ENCODE measurements around the gene EIF3L.

The EIF3L gene

DNA sequence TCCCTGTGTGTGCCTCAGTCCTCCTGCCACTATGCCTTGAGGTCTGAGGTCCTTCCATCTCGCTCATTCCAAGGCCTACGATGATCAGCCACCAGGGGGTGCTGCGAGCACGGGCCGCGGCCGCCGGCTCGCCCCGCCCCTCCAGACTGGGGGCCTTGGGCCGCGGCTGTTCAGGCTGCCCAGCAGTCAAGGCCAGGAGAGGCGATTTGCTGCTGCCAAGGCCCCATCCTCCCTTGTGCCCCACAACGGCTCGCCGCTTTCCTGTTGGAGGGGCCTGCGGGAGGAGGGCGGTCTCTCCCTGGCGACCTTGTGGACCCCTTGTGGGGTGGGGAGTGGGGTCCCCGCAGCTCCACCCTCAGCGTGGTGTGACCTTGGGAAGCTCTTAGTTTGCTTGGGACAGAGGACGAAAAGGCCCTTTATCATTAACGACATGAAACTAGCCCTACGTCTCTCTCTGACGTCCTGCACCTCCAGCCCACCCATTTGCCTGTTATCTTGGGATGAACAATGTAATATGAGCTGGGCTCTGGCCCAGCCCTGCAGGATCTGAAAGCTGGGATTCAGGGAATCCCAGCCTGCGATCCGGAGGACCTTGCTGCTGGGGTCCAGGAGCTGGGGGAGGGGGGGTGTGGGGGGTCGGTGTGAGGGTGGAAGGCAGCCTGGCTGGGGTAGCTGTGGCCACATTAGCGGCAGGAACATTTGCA is 31.4 kb upstream of the EIF3L start:
- DNase-seq = peak; percentile 83

DNA sequence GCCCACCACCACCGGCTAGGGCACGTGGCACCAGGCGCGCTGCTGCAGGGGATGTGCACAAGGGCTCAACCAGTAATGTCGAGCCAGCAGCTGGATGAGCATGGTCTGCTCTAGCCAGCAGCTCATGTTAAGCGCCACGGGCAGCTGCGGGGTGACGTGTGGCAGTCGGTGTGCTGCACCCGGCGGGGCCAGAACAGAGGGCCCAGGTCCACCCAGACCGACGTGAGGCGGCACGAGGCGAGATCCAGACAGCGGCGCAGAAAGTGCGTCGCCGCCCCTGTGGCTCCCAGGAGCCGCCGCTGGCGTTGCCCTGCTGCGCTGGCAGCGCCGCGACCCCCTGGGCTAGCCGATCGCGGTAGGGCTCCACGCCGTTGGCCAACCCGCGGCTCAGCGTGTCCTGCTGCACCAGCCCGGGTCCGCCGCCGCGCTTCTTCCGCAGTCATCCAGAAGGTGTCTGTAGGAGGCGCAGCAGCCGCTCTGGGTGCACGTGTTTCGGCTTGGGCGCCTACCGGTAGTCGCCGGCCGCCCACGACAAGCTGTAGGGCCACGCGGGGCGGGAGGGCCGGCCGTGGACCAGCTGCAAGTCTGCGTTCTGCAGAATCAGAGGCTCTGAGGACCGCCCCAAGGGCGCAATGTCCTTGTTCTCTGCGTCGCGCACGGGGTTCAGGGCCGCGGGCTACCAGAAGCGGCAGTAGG is 30.7 kb upstream of the EIF3L start:
- peak; percentile 70 for DNase-seq

DNA sequence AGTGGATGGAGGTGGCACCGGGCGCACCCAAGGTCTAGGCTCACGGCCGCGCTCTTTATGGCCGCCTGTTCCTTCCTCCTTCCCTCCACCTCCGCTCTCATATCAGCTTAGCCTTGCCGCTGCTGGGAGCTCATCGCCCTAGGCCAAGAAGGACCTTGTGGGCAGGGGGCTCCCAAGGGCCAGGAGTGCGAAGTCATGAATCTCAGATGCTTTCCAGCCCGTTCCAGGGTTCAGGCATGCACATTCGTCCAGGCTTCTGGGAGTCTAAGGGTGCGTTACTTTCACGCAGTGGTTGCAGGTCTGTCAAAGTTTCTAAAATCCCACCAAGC is 30.1 kb upstream of the EIF3L start:
- no peak for DNase-seq

DNA sequence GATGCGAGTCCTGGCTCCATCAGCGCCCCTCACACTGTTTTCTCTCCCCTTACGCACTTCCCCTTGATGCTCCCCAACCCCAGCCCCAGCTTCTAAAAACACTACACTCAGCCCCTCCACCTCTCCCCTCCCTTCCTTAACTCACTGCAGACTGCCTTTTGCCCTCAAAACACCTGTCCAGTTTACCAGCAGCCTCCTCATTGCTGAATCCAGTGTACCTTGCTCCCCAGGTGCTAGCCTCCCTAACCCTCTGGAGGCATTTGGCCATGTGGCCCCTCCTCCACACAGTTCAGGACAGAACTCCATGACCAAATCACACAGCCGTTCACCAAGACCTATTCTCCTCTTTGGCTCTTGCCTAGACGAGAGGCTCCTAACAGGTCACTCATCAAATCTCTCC is 28.9 kb upstream of the EIF3L start:
- no peak for DNase-seq

DNA sequence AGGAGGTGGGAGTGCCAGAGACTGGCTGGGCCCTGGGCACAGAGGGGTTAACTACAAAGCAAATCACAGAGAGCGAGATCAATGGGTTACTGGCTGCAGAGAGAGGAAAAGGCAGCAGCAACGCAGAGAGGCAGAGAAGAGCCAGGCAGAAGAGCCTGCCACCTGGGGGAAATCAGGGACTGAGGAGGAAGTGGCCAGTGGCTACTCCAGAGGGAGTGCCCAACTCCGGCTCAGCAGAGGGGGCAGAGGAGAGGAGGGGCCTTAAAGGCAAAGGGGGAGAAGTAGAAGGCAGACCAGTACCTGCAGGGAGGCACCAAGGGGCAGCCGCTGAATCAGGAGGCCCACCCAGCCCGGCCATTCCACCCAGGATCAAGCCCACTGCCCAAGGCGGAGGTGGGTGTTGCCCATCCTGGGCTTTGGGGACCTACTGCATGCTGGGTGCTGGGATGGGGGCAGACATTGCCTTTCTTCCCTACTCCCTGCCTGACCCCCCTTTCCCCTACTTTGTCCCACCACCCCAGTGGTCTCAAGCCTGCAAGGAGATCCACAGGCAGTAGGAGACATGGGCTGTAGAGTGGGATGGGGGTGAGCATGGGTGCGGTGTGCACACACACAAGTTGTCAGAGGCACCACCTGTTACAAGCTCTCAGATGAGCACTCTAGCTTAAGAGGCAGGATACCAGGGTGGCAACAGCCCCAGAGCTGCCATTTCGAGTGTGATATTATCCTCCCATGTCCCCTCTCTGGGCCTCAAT is 27.0 kb upstream of the EIF3L start:
- no peak for DNase-seq

DNA sequence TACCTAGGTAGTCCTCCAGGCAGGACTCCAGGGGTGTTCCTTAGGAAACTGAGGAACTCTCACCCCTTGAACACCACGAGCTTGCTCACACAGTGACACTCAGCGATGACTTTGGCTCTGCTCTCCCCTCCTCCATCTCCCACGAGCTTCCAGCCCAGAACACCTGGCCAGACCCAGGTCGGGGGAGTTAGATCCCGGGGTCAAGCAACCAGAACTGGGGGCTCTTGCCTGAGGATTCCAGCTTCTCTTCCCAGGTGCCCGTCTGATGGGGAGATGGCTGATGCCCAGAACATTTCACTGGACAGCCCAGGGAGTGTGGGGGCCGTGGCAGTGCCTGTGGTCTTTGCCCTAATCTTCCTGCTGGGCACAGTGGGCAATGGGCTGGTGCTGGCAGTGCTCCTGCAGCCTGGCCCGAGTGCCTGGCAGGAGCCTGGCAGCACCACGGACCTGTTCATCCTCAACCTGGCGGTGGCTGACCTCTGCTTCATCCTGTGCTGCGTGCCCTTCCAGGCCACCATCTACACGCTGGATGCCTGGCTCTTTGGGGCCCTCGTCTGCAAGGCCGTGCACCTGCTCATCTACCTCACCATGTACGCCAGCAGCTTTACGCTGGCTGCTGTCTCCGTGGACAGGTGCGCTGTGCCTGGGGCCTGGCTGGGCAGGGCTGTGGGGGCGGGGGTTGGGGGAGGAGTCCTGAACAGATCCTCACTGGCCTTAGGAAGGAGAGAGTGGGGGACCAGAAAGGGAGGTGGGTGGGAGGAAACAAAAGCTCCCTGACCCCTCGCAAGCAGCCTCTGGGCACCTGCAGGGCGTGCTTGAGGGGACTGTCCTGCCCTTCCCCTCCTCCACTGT is 25.9 kb upstream of the EIF3L start, which contains the start of gene GALR3:
GALR3 (plus strand) TSS at position 249 of the 852 bp plus-strand sequence; CDS start at position 274, 25 bp downstream.
- DNase-seq = no peak

DNA sequence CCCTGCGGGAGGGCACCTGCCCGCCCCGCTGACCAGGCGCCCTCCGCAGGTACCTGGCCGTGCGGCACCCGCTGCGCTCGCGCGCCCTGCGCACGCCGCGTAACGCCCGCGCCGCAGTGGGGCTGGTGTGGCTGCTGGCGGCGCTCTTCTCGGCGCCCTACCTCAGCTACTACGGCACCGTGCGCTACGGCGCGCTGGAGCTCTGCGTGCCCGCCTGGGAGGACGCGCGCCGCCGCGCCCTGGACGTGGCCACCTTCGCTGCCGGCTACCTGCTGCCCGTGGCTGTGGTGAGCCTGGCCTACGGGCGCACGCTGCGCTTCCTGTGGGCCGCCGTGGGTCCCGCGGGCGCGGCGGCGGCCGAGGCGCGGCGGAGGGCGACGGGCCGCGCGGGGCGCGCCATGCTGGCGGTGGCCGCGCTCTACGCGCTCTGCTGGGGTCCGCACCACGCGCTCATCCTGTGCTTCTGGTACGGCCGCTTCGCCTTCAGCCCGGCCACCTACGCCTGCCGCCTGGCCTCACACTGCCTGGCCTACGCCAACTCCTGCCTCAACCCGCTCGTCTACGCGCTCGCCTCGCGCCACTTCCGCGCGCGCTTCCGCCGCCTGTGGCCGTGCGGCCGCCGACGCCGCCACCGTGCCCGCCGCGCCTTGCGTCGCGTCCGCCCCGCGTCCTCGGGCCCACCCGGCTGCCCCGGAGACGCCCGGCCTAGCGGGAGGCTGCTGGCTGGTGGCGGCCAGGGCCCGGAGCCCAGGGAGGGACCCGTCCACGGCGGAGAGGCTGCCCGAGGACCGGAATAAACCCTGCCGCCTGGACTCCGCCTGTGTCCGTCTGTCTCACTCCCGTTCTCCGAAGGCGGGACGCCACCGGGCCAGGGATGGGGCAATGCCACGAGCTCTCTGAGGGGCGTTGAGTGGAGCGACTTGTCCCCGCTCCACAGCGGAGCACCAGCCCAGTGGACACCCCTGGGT is 24.3 kb upstream of the EIF3L start:
- no peak for DNase-seq

DNA sequence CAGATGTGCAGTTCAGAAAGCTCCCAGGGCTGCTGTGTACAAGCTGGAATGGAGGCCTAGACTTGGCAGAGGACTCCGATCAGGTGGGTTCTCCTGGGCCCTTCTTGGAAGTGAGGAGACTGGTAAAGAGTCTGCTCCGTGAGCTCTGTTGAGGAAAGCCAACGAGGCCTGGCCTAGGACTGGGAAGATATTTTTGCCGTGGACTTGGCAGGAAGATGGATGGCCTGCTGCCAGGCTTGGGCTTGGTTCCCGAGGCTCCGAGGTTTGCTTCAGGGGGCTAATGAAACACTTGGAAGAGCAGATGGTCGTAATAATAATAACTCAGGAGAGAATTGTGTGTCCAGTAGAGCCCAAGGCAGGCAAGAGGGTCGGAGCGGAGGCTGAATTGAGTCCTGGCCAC is 22.2 kb upstream of the EIF3L start:
- DNase-seq = no peak

DNA sequence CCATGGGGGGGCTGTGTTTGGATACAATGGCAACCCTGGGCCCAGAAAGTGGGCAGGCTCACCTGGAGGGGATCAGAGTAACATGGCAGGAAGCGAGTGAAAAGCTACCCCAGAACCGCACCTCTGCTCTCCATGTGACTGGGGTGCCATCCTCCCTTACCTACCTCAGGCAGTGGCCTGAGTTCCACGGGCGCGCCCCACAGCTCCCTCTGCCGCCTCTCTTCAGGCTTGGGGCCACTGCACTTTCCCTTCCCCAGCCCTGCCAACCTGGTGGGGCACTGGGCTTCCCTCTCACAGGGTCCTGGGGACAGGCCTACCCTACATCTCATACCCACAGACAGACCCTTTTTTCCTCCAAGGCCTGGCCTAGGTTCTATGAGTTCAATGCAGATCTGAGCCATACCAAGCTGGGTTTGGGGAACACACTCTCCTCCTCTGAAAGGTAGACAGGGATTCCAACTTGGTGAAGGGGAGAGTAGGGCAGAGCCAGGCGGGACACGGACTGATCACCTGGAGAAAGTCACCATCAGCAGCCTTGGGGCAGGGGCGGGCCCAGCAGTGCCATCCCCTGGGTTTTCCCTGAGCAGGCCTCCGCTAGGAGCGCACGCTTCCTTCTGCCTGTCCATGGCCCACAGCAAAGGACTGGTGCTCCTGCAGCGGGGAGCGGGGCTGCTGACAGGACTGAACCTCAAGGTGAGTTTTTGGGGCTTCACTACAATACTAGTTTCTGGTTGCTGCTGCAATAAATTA is 19.0 kb upstream of the EIF3L start:
- DNase-seq = no peak

DNA sequence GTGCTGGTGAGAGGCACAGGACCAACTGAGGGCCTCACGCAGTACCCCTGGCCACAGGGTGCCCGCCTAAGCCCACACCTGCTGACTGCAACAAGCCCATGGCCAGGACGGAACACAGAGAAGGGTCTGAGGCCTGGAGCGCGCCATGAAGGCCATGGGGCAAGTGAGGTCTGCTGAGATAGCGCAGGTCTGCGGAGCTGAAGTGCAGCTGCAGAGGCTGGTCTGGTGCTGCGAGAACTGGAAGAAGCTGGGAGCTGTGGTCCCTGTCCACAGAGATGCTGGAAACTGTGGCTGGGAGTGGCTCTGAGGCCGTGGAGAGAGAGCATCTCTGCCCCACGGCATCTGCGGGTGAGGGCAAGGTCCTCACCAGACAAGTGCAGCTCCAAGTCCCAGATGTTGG is 17.7 kb upstream of the EIF3L start:
- DNase-seq = no peak

DNA sequence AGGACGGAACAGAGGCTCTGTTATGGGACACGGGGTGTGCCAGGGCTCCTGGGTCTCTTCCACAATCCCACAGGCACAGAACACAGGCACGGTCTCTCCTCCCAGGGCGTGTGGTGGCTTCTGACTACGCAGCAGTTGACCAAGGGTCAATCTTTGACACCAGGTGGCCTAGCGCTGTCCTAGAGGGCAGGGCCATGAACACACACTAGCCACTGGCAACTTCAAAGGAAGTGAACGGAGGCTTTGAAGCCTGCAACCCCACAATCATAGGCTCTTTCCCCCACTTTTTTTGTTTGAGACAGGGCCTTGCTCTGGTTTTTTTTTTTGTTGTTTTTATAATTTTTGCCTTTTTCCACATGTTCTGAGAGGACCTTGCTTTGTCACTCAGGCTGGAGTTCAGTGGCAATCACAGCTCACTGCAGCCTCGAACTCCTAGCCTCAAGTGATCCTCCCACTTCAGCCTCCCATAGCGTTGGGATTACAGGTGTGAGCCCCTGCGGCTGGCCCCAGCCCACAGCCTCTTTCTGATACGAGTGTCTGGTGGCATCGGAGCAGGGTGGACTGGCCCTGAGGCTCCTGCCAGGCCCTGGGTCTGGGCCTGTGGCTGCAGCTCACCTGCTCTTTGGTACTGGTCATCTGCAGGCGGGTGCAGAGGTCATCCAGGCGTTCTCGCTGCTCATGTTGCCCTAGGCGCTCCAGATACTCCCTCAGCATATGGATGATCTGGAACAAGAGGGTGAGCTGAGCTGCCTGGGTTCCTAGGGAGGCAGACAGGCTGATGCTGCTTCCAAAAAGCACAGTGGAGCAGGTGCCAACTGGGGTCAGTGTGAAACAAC is 17.0 kb upstream of the EIF3L start:
- DNase-seq = no peak

DNA sequence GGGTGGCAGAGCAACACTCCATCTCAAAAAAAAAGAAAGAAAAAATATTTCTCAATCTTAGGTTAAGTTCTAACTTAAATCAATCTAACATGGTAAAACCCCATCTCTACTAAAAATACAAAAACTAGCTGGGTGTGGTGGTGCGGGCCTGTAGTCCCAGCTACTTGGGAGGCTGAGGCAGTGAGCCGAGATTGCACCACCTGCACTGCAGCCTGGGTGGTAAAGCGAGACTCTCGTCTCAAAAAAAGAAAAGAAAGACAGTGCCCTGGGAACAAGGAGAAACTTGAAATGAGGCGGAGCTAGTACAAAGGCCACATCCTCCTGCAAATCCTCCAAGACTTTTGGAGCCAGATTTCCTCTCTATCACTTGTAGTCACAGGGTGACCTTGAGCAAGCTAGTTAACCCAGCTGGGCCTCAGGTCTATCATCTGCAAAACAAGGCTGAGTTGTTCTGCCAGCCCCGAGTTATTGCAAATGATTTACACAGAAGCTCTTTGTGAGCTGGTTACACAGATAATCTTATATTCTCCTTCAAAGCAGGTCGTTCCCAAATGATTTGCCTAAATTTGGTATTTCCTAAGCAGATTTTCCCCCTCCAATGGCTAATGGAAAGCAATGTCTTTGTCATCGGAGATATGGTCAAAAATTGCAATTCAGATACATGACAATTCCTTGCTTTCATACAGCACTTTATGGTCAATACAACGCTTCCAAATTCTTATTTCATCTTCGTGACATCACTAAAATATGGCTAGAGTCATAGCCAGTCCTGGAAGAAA is 7.0 kb upstream of the EIF3L start:
- DNase-seq = no peak

DNA sequence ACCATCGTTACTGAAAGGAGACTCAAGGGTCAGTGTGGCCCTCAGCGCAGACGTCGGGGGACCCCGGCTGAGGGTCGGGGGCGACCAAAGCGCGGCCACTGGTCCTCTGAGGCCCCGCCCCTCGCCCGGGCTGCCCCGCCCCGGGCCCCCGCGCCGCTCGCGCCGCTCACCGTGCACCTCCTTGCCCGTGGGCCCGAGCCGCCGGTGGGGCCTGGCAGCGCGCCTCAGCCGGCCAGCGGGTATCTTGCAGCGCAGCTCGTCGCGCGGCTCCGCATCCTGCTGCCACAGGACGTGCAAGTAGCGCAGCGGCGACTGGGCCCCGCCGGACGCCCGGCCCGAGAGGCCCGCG is 5.5 kb upstream of the EIF3L start:
- peak; percentile 59 for DNase-seq

DNA sequence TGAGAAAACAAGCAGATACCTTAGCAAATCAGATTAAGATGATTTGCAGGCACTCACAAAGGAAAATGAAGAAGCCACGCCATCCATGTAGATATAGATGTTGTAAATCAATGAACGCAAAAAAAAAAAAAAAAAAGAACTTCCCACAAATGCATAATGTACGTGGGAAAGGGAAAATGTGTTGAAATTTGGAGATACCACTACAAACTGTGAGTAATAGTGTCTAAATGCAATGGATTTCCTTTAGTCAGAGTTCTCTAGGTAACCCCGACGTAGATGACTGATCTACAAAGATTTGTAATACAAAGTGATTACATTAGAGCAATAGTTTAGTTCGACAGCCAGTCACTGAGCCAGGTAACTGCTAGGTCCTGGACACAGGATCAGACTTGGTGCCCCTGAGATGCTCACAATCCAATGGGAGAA is 4.3 kb upstream of the EIF3L start:
- DNase-seq = no peak

DNA sequence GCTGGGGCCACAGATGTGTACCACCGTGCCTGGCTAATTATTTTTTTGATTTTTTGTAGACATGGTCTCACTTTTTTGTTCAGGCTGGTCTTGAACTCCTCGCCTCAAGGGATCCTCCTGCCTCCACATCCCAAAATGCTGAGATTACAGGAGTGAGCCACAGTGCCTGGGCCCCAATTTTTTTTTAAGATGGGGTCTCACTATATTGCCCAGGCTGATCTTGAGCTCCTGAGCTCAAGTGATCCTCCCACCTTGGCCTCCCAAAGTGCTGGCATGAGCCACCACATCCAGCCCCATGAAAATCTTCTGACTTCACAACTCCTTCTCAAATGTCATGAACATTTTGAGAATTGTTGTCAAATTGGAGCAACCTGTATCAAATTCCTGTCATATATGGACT is 2.8 kb upstream of the EIF3L start:
- no peak for DNase-seq

DNA sequence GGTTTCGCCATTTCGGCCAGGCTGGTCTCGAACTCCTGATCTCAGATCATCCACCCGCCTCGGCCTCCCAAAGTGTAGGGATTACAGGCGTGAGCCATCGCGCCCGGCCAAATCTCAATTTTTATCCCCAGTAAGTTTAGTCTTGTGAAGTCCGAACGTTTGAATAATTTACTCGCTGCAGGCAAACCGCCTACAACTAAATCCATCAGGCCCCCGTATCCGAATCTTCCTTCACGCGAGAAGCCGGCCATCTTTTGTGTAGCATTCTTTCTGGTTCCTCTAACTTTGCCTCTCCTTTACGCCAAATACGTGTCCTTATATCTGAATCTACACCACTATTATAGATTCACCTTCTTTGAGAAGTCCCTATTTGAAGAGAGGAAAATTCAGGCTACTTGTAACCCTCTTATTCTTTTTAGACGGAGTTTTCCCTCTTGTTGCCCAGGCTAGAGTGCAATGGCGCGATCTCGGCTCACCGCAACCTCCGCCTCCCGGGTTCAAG is 581 bp upstream of the EIF3L start:
- peak; percentile 18 for DNase-seq

DNA sequence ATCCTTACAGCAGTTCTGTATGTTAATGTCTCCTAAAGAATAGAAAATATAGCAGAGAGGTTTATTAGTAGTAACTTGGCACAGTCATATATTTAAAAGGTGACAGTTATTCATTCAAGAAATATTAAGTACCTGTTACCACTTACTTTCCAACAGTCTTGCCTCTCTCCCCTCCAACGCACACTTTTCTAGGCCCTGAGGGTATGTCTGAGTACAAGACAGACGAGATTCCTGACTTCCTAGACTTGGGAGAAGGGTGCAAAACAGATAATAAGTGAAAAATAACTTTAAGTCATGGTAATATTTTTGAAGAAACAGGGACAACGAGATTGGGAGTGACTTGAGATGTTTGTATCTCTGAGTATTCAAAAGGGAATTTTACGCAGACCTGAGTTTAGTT is 1.6 kb downstream of the EIF3L start:
- DNase-seq = no peak

DNA sequence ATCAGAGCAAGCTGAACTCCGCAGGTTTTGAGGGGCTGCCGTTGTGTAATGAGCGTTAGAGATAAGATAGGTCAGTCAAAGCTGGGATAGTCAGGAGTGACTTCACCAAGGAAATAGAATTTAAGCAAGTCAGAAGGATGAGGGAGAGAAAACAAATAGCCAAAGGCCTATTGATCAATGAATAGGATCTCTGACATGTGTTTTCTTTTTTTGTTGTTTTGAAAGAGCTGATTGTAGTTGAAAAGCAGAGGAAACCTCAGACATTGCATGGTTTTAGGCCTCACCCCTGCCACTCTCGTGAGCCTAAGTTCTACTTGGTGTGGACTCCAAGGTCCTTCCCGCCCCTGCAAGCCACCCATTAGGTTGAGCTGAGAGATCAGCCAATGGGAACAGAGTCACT is 3.2 kb downstream of the EIF3L start:
- DNase-seq = no peak

DNA sequence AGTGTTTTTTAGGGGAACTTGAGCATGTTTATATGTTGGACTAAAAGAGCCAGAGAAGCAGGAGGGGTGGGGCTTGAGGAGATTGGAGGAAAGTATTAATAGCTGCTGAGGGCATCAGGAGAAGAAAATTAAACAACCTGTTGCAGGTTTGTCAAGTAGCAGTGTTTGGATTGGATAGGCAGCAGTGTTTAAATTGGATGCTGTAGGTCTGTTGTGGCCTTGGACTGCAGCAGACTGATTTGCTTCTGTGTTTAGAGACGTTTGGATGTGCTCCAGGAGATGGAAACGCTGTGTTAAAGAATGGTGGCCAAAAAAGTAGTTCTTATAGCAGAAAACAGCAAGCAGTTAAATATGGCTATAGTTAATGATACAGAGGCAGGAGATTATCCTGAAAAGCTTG is 5.7 kb downstream of the EIF3L start:
- DNase-seq = no peak
